Gastroesophageal sphincter (tissue), 4 donors: ENCODE results near the gene BCAS3. TPM values are rescaled to one million over a fixed set of nuclear protein-coding genes. Genes with fewer than 3 reads are reported as not detected.

Experiments used
- ATAC-seq: fragments of 150-250 bp; one replicate; pipeline ENCODE4 v1.9.1; 2016; ENCODE audit warnings: mild to moderate bottlenecking, moderate library complexity
- H3K27ac ChIP-seq, 4 donors: fragments of 200-600 bp; sonication (generic) in 3 of 4; 1 replicate in 3 of 4; 2 replicates in 1 of 4; pipeline ENCODE4 v1.5.1; 2016 to 2019
- H3K27me3 ChIP-seq: fragments of 200-600 bp; sonication (generic); one replicate; pipeline ENCODE4 v1.5.1; 2019
- H3K36me3 ChIP-seq, 2 donors: fragments of 200-600 bp; sonication (generic); one replicate each; pipeline ENCODE4 v1.5.1; 2019; ENCODE audit warnings: control low read depth in 1 of 2
- H3K4me1 ChIP-seq, 3 donors: fragments of 200-600 bp; sonication (generic); 1 replicate in 2 of 3; 2 replicates in 1 of 3; pipeline ENCODE4 v1.5.1; 2016 to 2019; ENCODE audit warnings: control low read depth in 2 of 3
- H3K4me3 ChIP-seq, 2 donors: fragments of 200-600 bp; sonication (generic); one replicate each; pipeline ENCODE4 v1.5.1; 2019; ENCODE audit warnings: mild to moderate bottlenecking in 1 of 2, moderate library complexity in 1 of 2
- H3K9me3 ChIP-seq, 3 donors: fragments of 200-600 bp; sonication (generic); one replicate each; pipeline ENCODE4 v1.5.1; 2017 to 2019; ENCODE audit warnings: control low read depth in 2 of 3
- EP300 ChIP-seq: sonication (generic); formaldehyde crosslinking; IDR thresholded peaks from one replicate; pipeline ENCODE4 v1.6.1; 2017; ENCODE audit warnings: antibody characterized with exemption, mild to moderate bottlenecking
- POLR2A ChIP-seq, 2 donors: fragments of 450-650 bp; IDR thresholded peaks; one replicate each; pipeline ENCODE4 v1.6.1; 2017; ENCODE audit warnings: antibody characterized with exemption in 2 of 2, mild to moderate bottlenecking in 2 of 2, moderate library complexity in 1 of 2
- POLR2AphosphoS5 ChIP-seq: sonication (generic); formaldehyde crosslinking; IDR thresholded peaks from one replicate; pipeline ENCODE4 v1.6.1; 2017; ENCODE audit warnings: antibody characterized with exemption
- WGBS, 2 donors: methylation state at CpG; one replicate each; pipeline ENCODE4 v1.1.5; 2018; ENCODE audit warnings: low coverage in 1 of 2; 5-methylcytosine and 5-hydroxymethylcytosine counted together
- total RNA-seq, 4 donors: library from RNA; depleted of rRNA; stranded (reverse); fragments of >200 nt; gene quantifications; one replicate each; pipeline ENCODE4 v1.1.0, GENCODE V29; 2016
- TF ChIP-seq, protein P1 (sequence below), 4 experiments: fragments of 200-600 bp in 2 of 4; fragments of 450-650 bp in 2 of 4; sonication (generic) in 1 of 4; IDR thresholded peaks; one replicate each; pipeline ENCODE4 v1.5.1; 2017 to 2019; ENCODE audit warnings: antibody characterized with exemption in 4 of 4, mild to moderate bottlenecking in 2 of 4, moderate library complexity in 2 of 4

The BCAS3 gene
- total RNA-seq, 4 donors from 2014 or later: 18.8 to 37.0 (median 34.5) TPM

DNA sequence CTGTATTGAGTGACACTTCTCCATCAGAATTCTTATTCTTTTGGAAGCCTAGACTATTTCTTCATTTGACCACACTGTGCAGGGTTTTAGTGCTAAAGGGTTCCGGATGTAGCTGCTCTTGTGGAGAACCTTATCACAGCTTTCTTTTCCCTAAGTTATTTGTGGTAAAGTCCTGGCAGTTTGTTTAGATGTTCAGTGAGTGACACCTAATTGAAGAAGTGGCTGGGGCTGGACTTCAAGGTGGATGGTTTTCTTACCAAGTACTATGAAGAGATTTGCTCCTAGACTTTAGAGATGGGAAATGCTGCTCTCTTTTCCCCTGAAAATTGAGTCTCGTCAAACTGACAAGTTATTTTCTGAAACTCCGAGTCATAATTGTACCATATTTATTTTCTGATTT lies 578.0 kb downstream of the BCAS3 start:
- Histone ChIP-seq H3K9me3 (no peaks in the 10 kb centered on the region), H3K36me3 (no peaks in the 10 kb centered on the region), H3K4me1 (peaks cover 19 to 72% (median 20%) of the 10 kb centered on the region in 3 donors), H3K4me3 (no peak overlapping the region), H3K27ac (peak overlapping the region; percentile 43 to 85 (median 76)), H3K27me3 (no peaks in the 10 kb centered on the region)
- no peak for ATAC-seq
- TF ChIP-seq POLR2A (IDR thresholded peaks at IDR 0.05): no peak
- TF ChIP-seq, protein P1, sequence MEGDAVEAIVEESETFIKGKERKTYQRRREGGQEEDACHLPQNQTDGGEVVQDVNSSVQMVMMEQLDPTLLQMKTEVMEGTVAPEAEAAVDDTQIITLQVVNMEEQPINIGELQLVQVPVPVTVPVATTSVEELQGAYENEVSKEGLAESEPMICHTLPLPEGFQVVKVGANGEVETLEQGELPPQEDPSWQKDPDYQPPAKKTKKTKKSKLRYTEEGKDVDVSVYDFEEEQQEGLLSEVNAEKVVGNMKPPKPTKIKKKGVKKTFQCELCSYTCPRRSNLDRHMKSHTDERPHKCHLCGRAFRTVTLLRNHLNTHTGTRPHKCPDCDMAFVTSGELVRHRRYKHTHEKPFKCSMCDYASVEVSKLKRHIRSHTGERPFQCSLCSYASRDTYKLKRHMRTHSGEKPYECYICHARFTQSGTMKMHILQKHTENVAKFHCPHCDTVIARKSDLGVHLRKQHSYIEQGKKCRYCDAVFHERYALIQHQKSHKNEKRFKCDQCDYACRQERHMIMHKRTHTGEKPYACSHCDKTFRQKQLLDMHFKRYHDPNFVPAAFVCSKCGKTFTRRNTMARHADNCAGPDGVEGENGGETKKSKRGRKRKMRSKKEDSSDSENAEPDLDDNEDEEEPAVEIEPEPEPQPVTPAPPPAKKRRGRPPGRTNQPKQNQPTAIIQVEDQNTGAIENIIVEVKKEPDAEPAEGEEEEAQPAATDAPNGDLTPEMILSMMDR (IDR thresholded peaks at IDR 0.05): no peak
- no peak for TF ChIP-seq EP300
- TF ChIP-seq POLR2AphosphoS5: no peak
- WGBS, 2 donors: 79 to 88% methylated on average over 3 of the region's 3 CpGs

GRCh38 chr17:61259360-61259759 lies 581.7 kb downstream of the BCAS3 start:
- no peaks in the 10 kb centered on the region for H3K9me3 ChIP-seq
- H3K36me3 ChIP-seq: no peaks in the 10 kb centered on the region
- no peak for ATAC-seq
- TF ChIP-seq, protein P1 (IDR thresholded peaks at IDR 0.05): no peak
- TF ChIP-seq POLR2A (IDR thresholded peaks at IDR 0.05) (no peak), EP300 (no peak), POLR2AphosphoS5 (no peak)
- WGBS, 2 donors: 65 to 82% methylated on average over 3 of the region's 3 CpGs
- no peak overlapping the region for H3K4me3 ChIP-seq
- no peaks in the 10 kb centered on the region for H3K27me3 ChIP-seq
- peaks cover 0 to 49% (median 12%) of the 10 kb centered on the region in 3 donors for H3K4me1 ChIP-seq
- H3K27ac ChIP-seq: peak overlapping the region in 3 of 4 donors; percentile 74 to 78 (median 76)

- WGBS, 2 donors: 25 to 40% methylated on average over 12 of the region's 12 CpGs
- Histone ChIP-seq H3K4me1 (peaks cover 0 to 45% (median 11%) of the 10 kb centered on the region in 3 donors), H3K4me3 (no peak overlapping the region), H3K27me3 (no peaks in the 10 kb centered on the region), H3K9me3 (no peaks in the 10 kb centered on the region), H3K36me3 (no peaks in the 10 kb centered on the region), H3K27ac (peak overlapping the region; percentile 66 to 78 (median 75))
- TF ChIP-seq POLR2AphosphoS5 (peak; percentile 28), EP300 (no peak), POLR2A (IDR thresholded peaks at IDR 0.05) (no peak)
- TF ChIP-seq, protein P1 (IDR thresholded peaks at IDR 0.05): peak in 1 of 4 experiments; percentile 14
- peak; percentile 81 for ATAC-seq
Measured at GRCh38 chr17:61260071-61260797, 582.6 kb downstream of the BCAS3 start.

- no peak for ATAC-seq
- WGBS, 2 donors: 50 to 71% methylated on average over 6 of the region's 6 CpGs
- Histone ChIP-seq H3K27me3 (no peaks in the 10 kb centered on the region), H3K4me1 (peaks cover 0 to 44% (median 11%) of the 10 kb centered on the region in 3 donors), H3K9me3 (no peaks in the 10 kb centered on the region), H3K4me3 (no peak overlapping the region), H3K27ac (peak overlapping the region; percentile 66 to 78 (median 75)), H3K36me3 (no peaks in the 10 kb centered on the region)
- TF ChIP-seq EP300 (no peak), POLR2A (IDR thresholded peaks at IDR 0.05) (no peak), POLR2AphosphoS5 (no peak)
- TF ChIP-seq, protein P1 (IDR thresholded peaks at IDR 0.05): no peak
Measured at GRCh38 chr17:61261001-61261637, 583.5 kb downstream of the BCAS3 start.
